T-helper 2 cell treated with Interferon-gamma antibody and Interleukin-4, amounts not matched to agents 100 ng/mL and 5 ng/mL, for 36 hours (primary cell): ENCODE measurements around the gene TWF1. TPM values are rescaled to one million over a fixed set of nuclear protein-coding genes. Genes with fewer than 3 reads are reported as not detected.
"Not testable (repeated sequence)": the region's sequence is repeated elsewhere in the genome, so short reads cannot be mapped to it uniquely, and the experiment has no call there.

Source experiments
- intact Hi-C: fragments of 100-400 bp; cut with micrococcal nuclease; formaldehyde crosslinking; loops from one replicate; pipeline ENCODE4 v1.15.1; 2023
- total RNA-seq: library from RNA; stranded (reverse); gene quantifications from 2 replicates; pipeline ENCODE4 v1.2.3, GENCODE V29; 2022

Gene TWF1
- total RNA-seq, 1 donor from 2014 or later, result 28.6 TPM

DNA sequence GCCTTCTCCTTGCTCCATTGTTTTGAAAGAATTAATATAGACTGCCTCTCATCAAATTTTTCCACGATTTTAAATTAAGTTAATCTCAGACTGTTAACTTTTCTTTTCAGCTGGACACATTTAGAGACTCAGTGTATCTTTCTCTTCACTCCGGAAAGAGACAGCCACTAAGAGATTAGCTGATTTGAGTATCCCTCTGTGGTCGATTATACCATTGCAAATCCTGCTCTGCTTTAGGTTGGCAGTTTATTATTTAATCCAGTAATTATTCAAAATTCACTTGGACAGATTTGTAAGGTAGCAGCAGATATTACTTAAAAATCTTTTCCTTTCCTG lies 588 bp upstream of the TWF1 start:
- intact Hi-C loops, result loop anchor here (1.0 to 10.0 kb wide), 5 partner anchors 30 to 1921 kb away; partner anchors contain the start of genes ARID2, NELL2, PPHLN1 and TMEM117

GRCh38 chr12:43805149-43805859 lies 813 bp downstream of the TWF1 start:
- intact Hi-C loops, result loop anchor here (2.0 to 10.0 kb wide), 4 partner anchors 23 to 1922 kb away; partner anchors contain the start of genes ARID2 and NELL2

- intact Hi-C loops, result no loop called here
Measured at GRCh38 chr12:43797561-43798217, 8.4 kb downstream of the TWF1 start.

- intact Hi-C loops, result no loop called here
Measured at GRCh38 chr12:43795716-43796280, 10.3 kb downstream of the TWF1 start.

GRCh38 chr12:43789941-43790340 lies 16.2 kb downstream of the TWF1 start:
- intact Hi-C loops, result no loop called here

GRCh38 chr12:43786899-43787693 lies 19.0 kb downstream of the TWF1 start:
- intact Hi-C loops, result no loop called here

DNA sequence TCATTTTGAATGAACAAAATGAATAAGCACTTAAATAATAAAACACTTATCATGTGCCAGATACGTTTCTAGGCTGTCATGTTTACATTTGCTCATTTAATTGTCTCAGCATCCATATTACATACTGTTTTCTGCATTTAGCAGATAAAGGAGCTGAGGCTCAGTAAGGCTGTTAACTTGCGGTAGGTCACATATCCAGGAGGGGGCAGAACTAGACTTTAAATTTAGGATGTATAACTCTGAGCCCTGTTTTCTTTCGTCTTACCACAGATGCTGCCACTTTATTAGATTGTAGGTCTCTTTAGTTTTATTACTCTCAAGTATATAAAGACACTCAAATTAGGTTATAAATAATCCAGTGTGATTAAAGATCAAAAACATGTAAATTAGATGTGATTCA lies 29.6 kb downstream of the TWF1 start:
- intact Hi-C loops, result loop anchor here (1.0 kb wide), 2 partner anchors 17 to 106 kb away; no protein-coding TSS in a partner anchor

GRCh38 chr12:43766291-43766690 lies 39.8 kb downstream of the TWF1 start:
- intact Hi-C loops, result no loop called here

- intact Hi-C loops, result no loop called here
Measured at GRCh38 chr12:43764528-43764927, 41.6 kb downstream of the TWF1 start.

DNA sequence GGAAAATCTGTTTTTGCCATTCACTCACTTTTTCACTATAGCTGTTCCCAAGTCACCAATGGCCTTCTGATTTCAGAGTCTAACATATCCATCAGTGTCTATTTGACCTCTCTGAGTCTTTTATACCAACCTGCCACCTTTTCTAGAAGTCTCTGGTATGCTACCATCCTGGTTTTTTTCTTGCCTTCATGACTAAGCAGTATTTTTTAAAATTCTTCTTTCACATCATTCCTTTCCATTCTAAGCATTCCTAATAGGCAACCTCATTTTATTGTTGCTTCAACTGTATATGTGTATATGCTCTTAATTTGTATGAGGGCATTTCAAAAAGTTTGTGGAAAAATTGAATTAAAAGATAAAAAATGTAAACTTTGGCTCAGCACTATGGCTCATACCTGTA lies 42.3 kb downstream of the TWF1 start:
- intact Hi-C loops, result no loop called here

GRCh38 chr12:43762596-43762995 lies 43.5 kb downstream of the TWF1 start:
- intact Hi-C loops, result no loop called here

DNA sequence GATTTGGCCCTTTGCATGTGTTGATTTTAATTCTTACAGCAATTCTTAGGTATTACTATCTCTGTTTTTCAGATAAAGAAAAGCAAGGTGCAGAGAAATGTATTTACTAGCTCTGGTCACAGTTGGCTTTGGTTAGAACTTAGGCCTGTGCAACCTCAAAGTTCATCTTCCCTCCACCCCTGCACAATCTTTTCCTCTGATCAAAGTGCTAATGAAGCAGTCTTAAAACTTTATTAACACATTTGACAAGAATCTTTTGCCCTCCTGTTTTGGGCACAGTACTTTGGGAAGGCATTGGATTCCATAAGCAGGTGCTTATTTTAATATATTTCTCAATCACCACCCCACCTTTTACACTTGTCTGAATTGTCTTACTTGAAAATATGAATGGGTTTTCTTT lies 44.6 kb downstream of the TWF1 start:
- intact Hi-C loops, result no loop called here

- intact Hi-C loops, result no loop called here
Measured at GRCh38 chr12:43760396-43760795, 45.7 kb downstream of the TWF1 start.

- intact Hi-C loops, result loop anchor here (1.0 kb wide), 3 partner anchors 17 to 77 kb away; partner anchors contain the start of genes TMEM117 and TWF1
Measured at GRCh38 chr12:43758728-43759563, 47.2 kb downstream of the TWF1 start, which contains the start of the genes IRAK4 and PUS7L. Gene IRAK4 (plus strand): TSS chr12:43758951. CDS start chr12:43768112, 9,161 bp downstream. Gene PUS7L (minus strand): TSS chr12:43758790. CDS start chr12:43755245, 3,545 bp downstream.

DNA sequence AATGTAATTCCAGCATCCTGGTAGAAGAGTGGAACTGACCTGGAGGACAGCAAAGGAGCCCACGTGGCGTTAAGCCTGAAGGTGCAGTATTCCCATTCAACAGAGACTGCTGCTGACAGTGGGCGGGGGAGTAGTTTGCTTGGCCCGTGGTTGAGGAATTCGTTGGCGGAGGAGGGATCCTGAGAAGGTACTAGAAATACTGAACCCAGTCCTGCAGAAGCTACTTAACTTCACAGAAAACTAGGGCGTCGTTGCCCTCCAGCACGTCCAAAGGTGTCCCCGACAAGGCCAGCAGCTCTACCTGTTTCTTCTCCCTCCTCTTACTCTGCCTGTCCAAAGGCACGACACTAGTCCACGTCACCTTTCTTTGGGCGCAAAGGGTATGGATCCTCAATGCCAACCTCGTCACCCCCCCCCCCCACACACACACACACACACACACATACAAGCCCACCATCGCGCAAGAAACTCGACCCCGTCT lies 47.8 kb downstream of the TWF1 start:
- intact Hi-C loops, result no loop called here

- intact Hi-C loops, result no loop called here
Measured at GRCh38 chr12:43754015-43754414, 52.1 kb downstream of the TWF1 start.

DNA sequence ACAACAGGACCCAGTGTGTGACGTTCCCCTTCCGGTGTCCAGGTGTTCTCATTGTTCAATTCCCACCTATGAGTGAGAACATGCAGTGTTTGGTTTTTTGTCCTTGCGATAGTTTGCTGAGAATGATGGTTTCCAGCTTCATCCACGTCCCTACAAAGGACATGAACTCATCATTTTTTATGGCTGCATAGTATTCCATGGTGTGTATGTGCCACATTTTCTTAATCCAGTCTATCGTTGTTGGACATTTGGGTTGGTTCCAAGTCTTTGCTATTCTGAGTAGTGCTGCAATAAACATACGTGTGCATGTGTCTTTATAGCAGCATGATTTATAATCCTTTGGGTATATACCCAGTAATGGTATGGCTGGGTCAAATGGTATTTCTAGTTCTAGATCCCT lies 54.8 kb downstream of the TWF1 start:
- intact Hi-C loops, result not testable (repeated sequence)

DNA sequence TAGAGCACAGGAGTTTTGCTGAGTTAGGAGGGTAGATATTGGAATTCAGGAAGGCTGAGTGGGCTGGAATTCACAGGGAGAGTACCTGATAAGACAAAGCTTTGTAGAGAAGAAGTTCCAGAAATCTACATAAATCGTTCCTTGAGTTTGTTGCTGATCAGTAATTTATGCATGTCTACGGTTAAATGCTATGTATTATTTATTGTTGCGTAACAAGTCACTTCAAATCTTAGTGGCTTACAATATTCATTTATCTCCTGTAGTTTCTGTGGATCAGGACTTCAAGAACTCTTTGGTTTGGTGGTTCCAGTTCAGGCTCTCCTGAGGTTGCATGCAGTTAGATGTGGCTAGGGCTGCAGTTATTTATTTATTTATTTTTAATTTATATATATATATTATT lies 55.3 kb downstream of the TWF1 start:
- intact Hi-C loops, result no loop called here

DNA sequence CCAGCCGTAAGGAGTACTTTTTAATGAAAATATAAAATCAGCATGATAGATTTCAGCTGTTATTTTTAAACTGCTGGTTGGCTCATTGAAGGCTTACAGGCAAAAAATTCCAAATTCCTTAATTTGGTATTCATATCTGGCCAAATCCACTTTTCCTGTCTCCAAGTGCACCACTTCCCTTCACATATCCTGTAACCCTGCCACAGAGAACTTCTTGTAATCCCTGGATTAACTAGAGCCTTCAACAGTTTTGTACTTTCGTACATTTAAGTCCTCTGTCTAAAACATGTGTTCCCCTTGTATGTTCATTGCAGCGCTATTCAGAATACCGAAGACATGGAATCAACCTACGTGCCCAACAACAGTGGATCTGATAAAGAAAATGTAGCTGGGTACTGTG lies 57.1 kb downstream of the TWF1 start:
- intact Hi-C loops, result no loop called here

DNA sequence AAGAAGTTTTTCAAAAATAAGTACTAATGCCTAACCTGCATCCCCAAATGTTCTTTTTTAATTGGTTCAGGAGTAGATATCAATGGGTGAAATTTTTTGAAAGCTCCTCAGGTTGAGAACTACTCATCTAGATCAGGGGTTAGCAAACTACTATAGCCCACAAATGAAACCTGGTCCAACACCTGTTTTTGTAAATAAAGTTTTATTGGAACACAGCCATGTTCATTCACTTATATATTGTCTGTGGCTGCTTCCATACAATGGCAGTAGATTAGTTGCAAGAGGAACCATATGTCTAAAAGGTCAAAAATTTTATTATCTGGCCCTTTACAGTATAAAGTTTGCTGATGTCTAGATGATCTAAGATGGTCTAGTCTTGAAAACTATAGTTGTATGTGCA lies 61.3 kb downstream of the TWF1 start:
- intact Hi-C loops, result no loop called here
